ENCODE results near the gene TFPI.
A peak's percentile ranks its signal among the peaks of the same experiment; 100 is the strongest.

Gene TFPI

DNA sequence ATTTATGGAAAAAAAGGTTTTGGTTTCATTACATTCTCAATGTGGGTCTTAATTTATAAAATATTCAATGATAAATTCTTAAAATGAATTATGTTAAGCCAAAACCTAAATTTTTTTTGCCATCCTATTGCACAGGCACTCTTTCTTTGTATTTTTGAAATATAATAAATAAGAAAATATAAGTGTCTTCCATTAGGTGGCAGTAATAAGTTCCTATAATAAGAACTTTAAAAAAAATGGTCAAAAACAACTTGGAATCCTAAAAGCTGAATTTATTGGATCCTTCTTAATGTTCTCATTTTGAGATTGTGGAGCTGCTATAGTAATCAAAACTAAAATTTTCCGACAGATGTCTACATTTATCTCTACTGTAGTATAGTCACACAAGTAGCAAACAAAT, 111.9 kb downstream of the TFPI start:
- no peak for DNase-seq
- intact Hi-C loops (cut with DNase I) = no loop called here

DNA sequence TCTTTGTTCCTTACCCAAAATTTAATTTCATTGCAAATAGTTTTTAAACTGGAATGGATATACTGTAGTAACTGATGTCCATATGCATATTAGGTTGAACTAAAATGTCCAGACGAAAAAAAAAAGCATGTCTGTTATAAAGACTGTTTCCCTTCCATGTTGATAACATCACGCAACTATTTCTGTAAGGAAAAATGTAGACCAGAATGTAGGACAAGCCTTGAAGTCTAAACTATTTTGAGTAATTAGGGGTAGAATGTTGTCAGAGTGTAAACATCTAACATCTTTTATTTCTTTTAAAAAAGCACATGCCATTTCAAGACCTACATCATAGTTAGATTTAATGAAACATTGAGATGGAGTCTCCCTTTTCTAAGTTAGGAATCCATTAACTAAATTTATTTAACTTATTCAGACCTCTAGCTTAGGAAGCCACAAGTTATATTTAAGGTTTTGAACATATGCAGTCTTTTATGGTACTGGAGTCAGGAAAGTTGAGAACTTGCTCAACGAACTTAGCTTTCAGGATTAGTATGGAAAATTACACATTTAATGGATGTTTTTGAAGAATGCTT, 114.0 kb downstream of the TFPI start:
- no peak for DNase-seq
- intact Hi-C loops (cut with DNase I) = no loop called here

DNA sequence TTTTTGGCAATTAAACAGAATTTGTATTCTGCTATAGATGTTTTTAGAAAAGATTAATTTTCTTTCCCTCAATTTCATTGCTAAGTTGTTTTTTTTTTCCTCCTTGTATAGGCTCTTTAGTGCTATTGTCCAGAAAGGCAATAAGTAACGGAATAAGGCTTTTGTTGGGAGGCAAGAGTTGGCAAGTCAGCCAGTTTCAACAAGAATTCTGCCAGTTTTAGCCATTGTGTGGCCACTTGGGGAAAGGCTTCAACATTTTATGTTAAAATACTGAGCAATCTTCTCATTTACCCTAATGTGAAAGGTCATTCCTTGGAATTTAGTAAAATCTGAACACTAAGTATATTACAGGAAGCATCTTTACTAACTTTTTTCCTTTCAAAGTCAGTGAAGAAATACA, 115.8 kb downstream of the TFPI start:
- DNase-seq = no peak
- intact Hi-C loops (cut with DNase I) = no loop called here

DNA sequence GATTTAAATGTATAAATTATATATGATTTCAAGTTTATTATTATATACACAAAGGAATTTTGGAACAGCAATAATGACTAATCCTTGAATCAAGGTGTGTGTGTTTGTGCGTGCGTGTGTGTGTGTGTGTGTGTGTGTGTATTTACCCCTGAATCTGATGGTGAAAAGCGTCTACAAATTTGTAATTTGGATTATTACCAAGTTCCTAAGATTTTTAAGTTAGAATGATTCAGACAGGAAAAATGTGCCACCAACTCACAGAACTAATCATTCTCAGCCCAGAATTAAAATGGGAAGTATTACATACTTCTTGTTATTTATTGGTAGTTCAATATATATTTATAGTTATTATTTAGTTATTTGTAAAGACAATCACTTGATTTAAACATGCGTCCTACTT, 118.5 kb downstream of the TFPI start:
- DNase-seq = no peak
- intact Hi-C loops (cut with DNase I) = no loop called here

DNA sequence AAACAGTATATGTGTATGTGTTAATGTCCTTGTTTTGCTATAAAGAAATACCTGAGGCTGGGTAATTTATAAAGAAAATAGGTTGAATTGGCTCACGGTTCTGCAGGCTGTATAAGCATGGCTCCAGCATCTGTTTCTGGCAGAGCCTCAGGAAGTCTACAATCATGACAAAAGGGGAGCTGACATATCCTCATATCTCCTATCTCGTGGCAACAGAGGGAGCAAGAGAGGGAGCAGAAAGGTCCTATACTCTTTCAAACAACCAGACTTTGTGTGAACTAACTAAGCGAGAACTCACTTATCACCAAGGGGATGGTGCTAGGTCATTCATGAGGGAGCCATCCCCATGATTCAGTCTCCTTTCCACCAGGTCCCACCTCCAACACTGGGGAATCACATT, 119.2 kb downstream of the TFPI start:
- intact Hi-C loops (cut with DNase I) = no loop called here
- no peak for DNase-seq

DNA sequence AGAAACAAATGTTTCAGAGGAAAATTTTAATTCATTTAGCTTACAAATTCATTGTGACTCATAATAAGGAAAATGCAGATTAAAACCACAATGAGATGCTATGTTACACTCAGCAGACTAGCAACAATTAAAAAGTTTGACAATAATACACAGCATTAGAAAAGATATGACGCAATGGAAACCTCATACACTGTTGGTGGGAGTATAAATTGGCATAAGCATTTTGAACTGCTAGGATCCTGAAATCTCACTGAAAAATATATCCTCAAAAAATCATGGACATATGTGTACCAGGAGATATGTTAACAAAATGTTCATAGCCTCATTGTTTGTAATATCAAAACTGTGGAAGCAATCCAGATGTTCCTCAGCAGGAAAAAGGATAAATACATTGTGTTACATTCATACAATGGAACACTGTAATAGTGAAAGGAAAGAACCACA, 119.9 kb downstream of the TFPI start:
- no peak for DNase-seq
- intact Hi-C loops (cut with DNase I) = no loop called here

DNA sequence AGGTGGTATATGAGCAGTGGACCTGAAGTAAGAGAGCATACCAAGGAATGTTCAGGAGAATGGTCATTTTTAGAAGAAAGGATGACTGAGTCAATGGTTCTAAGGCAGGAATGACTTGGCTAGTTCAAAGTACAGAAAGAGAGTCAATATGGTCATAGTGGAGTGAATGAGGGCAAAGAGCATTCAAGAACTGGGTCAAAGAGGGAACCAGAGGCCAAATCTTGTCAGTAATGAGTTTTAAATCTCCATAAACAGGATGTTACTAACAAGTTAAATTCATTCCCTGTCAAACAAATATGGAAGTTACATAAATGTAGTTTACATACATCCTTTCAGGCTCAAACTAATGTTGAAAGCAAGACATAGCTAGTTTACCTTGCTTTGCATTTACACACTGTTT, 122.3 kb downstream of the TFPI start:
- intact Hi-C loops (cut with DNase I) = no loop called here

DNA sequence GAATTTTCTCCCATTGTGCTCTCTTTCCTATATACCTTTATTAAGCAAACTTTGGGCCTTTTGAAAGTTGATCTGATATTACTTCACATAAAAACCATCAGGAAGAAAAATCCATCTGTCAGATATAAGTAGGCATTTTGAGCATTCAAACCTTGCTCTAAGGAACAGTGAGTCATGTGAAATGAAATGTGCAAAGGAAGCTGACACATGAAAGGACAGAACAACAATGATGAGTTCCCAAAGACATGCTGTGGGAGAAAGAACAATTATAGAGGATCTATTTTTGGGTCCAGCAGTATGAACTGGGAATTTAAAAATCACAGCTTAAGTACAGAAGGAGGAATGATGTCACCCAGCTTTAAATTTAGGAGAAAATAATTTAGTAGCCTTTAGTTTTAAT, 124.2 kb downstream of the TFPI start:
- intact Hi-C loops (cut with DNase I) = no loop called here
- peak in 8 of 42 donors; percentile 6 to 52 (median 29) for DNase-seq

More for the DNA sequence above, 122.3 kb downstream of the TFPI start:
- no peak for DNase-seq

DNA sequence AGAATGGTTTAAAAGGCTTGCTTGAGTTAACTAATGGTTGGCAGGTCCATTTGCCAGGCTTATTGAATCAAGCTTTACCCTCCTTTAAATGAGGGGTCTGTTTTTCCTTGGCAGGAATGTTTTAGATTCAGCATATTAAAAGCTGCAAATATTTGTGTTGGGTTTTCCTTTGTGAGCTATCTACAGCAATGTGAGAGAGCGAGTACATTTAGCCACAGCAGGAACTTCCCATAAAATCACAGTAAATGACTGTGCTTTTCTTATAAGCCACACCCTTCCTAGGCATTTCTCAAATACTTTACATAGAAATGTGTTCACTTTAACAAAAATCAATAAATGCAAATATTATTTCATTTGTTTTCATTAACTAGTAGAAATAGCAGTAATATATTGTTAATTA, 130.1 kb downstream of the TFPI start:
- intact Hi-C loops (cut with DNase I) = no loop called here
- no peak for DNase-seq

DNA sequence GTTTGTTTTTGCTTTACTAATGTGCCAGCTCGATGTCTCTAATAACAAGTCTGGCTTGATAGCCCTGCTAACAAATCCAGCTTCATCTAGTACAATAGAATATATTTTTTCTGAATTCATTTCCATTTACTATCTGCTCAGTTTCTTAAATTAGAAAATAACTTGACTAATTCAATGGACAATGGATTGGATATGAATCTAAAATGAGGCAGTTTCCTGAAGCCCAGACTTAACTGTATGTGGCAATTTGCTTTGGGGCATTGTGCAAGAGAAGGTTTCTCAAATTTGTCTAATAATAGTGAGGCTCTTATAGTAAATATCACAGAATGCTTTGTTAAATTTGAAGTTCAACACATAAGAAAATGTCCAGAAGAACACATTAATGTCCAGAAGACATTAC, 132.0 kb downstream of the TFPI start:
- DNase-seq = no peak
- intact Hi-C loops (cut with DNase I) = no loop called here

DNA sequence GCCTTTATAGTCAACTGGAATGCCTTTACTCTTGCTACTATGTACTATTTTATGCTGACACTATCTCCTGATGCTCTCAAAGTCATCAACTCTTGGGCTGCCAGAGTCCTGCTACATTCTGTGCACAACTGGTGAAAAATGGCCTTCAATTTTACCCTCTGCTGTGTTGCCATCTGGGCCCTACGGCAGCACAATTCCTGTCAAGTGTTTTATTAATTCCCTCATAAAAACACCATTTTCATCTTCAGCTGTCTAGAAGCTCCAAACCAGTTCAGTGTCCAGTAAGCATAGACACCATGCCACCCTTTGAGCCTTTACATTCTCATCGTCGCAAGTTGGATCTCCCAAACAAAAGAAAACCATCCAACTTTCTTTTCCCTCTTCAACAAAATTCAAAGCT, 132.7 kb downstream of the TFPI start:
- intact Hi-C loops (cut with DNase I) = no loop called here
- no peak for DNase-seq

DNA sequence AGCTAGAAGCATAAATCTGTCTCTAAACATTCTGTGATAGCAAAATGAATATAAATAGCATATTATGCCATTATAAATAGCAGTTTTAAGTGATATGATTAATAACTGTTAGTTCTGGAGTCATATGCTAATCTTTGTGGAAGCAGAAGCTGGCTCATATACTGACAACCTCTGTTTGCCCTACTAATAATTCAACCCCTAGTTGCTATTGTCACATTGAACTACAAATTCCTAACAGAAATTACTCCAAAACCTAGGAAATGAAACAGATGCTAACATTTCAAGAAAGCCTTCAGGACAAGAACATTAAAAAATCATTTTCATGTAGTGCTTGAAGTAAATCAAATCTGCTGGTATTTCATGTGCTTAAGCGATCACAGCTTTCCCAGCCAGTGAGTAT, 134.4 kb downstream of the TFPI start:
- intact Hi-C loops (cut with DNase I) = no loop called here
- DNase-seq = no peak

DNA sequence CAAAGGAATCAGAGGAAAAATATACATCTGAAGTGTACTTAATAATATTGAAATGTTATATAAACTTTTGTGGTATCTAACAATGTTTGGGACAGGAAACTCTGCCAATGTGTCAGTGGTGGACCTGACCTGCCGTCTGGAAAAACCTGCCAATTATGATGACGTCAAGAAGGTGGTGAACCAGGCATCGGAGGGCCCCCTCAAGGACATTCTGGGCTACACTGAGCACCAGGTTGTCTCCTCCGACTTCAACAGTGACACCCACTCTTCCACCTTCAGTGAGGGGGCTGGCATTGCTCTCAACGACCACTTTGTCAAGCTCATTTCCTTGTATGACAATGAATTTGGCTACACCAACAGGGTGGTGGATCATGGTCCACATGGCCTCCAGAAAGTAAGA, 138.8 kb downstream of the TFPI start:
- no peak for DNase-seq
- intact Hi-C loops (cut with DNase I) = no loop called here

Measured in head of caudate nucleus (tissue), 42 donors.